Ishikawa (cell line): ENCODE measurements around the gene GTSF1L.

Experiments
- CEBPB ChIP-seq: IDR thresholded peaks from 2 replicates; pipeline ENCODE4 v1.6.1; 2012
- CREB1 ChIP-seq: IDR thresholded peaks from 2 replicates; pipeline ENCODE4 v1.6.1; 2012; ENCODE audit warnings: low read depth
- EGR1 ChIP-seq: IDR thresholded peaks from 2 replicates; pipeline ENCODE4 v1.6.1; 2012
- EP300 ChIP-seq: IDR thresholded peaks from 2 replicates; pipeline ENCODE4 v1.6.1; 2012; ENCODE audit warnings: borderline replicate concordance
- FOXM1 ChIP-seq: IDR thresholded peaks from 2 replicates; pipeline ENCODE4 v1.6.1; 2012; ENCODE audit warnings: low read depth, borderline replicate concordance
- MAX ChIP-seq: IDR thresholded peaks from 2 replicates; pipeline ENCODE4 v1.6.1; 2012
- NFIC ChIP-seq: IDR thresholded peaks from 2 replicates; pipeline ENCODE4 v1.6.1; 2012
- RAD21 ChIP-seq: IDR thresholded peaks from 2 replicates; pipeline ENCODE4 v1.6.1; 2012; ENCODE audit warnings: low read depth
- REST ChIP-seq: IDR thresholded peaks from 2 replicates; pipeline ENCODE4 v1.6.1; 2012; ENCODE audit warnings: low read depth, mild to moderate bottlenecking
- TAF1 ChIP-seq: IDR thresholded peaks from 2 replicates; pipeline ENCODE4 v1.6.1; 2012; ENCODE audit warnings: low read depth, mild to moderate bottlenecking
- TCF12 ChIP-seq: IDR thresholded peaks from 2 replicates; pipeline ENCODE4 v1.6.1; 2012; ENCODE audit warnings: low read depth
- TEAD4 ChIP-seq: IDR thresholded peaks from 2 replicates; pipeline ENCODE4 v1.6.1; 2012
- USF1 ChIP-seq: IDR thresholded peaks from 2 replicates; pipeline ENCODE4 v1.6.1; 2012
- YY1 ChIP-seq: IDR thresholded peaks from 2 replicates; pipeline ENCODE4 v1.6.1; 2012; ENCODE audit warnings: low read depth
- ZBTB7A ChIP-seq: IDR thresholded peaks from 2 replicates; pipeline ENCODE4 v1.6.1; 2012; ENCODE audit warnings: low read depth

GTSF1L gene

GRCh38 chr20:43717616-43717995 is 9.2 kb downstream of the GTSF1L start:
- TF ChIP-seq YY1, result no peak
- no peak for TF ChIP-seq CEBPB
- no peak for TF ChIP-seq ZBTB7A

- TF ChIP-seq RAD21 (no peak), EGR1 (no peak), USF1 (no peak), MAX (no peak), YY1 (no peak), EP300 (no peak), FOXM1 (no peak), TCF12 (no peak), NFIC (no peak), REST (no peak), ZBTB7A (no peak), CREB1 (no peak), TAF1 (no peak), CEBPB (no peak), TEAD4 (no peak)
Observed at GRCh38 chr20:43716757-43717615, 9.8 kb downstream of the GTSF1L start.

- TF ChIP-seq CREB1 (no peak), EGR1 (no peak), EP300 (no peak), NFIC (no peak), USF1 (no peak), RAD21 (no peak), MAX (no peak), YY1 (no peak), FOXM1 (no peak), ZBTB7A (no peak), REST (no peak), TEAD4 (no peak), TAF1 (no peak)
Observed at GRCh38 chr20:43716123-43716522, 10.7 kb downstream of the GTSF1L start.

DNA sequence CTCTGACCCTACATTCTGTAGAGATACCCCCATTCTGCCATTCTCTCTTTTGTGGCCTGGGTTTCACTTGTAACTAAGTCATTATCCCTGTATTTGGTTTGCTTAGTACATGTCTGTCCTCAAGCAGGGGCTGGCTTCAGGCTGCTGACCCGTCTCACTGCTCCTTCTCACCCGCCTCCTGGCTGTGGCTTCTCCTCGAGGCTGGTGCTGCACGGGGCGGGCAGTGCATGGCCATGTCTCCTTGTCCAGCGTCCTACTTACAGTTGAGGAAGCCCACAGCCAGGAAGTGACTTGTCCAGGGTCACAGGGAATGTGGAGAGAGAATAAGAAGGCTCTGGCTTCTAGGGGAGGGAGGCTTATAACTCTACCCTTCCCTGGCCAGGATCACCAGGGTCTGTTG is 11.3 kb downstream of the GTSF1L start:
- TF ChIP-seq FOXM1 (no peak), YY1 (no peak), NFIC (no peak), CEBPB (no peak), EGR1 (no peak), RAD21 (no peak), REST (no peak), ZBTB7A (no peak), CREB1 (no peak), TAF1 (no peak), TEAD4 (no peak), EP300 (no peak), USF1 (no peak), TCF12 (no peak), MAX (no peak)
